GM12801 (cell line): ENCODE data around the gene DMRTA2.

ENCODE experiments used
- CTCF ChIP-seq: IDR thresholded peaks from one replicate; pipeline ENCODE4 v1.5.1; 2011; ENCODE audit warnings: control low read depth; ENCODE audit not compliant: insufficient read length; ENCODE audit errors: extremely low read depth

Gene DMRTA2

DNA sequence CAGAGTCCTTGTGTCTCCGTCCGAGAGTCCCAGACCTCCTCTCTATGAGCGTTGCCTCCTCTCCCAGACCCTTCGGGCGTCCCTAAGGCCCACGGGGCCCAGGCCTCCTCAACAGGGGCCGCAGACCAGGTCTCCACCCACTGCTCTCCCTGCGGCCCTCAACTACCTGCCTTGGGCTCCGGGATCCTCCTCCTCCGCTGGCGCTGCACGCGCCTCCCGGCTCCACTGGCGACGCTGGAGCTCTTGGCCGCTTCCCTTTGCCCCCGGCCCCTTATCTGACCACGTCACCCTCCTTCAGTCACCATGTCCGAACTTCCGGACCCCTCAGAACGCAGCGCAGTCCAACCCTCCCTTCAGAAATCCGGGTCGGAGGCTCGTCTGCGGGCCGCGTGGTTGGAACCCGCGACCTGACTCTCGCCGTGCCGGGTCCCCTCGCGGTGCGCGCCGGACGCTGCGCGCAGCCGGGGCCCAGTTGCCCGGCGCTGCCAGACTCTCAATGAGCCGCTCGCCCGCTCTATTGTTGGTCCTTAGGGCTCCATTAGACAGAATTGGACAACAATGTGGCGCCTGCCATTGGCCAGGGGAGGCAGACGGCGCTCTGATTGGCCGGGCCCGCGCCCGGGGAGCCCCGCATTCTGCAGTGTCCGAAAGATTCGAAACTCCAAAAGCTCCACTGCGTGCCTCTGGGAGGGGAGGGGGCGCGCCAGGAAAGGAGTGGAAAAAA, at the start of gene DMRTA2:
DMRTA2 (minus strand) TSS at position 498 of the 724 bp plus-strand sequence. CDS start 1,907 bp downstream, outside the sequence.
- no peak for TF ChIP-seq CTCF

DNA sequence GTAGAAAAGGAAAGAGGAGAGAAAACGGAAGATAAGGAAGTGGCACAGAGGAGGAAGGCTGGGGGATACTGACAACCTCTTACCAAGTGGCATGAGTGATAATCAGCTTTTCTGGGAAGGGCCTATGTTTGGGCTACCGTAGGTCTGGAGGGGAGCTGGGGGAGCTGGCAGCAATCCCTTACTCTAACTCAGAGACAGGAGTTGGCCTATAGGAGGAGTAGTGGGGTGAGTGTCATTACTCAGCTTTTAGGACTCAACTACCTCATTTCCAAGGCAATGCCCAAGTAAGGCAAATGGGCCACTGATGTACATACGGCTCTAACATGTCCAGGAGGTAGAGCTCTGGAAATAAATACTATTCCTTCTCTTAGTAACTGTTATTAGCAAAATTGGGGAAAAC, 48.7 kb upstream of the DMRTA2 start:
- TF ChIP-seq CTCF = no peak

DNA sequence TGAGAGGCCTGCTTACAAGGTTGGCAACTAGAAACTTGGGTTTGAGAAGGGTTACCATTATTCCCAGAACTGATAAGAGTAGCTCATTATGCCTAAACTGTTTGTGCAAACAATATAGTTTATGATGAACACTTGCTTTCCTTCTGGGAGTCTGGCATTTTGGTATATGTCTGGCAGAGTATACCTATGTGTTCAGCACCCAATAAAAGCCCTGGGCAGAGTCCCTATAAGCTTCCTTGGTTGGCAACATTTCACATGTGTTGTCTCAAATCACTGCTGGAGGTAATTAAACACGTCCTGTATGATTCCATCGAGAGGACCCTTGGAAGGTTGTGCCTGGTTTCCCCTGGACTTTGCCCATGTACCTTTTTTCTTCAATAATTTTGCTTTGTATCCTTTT, 39.7 kb upstream of the DMRTA2 start:
- no peak for TF ChIP-seq CTCF

GRCh38 chr1:50458507-50458906, 35.3 kb upstream of the DMRTA2 start:
- TF ChIP-seq CTCF = no peak

DNA sequence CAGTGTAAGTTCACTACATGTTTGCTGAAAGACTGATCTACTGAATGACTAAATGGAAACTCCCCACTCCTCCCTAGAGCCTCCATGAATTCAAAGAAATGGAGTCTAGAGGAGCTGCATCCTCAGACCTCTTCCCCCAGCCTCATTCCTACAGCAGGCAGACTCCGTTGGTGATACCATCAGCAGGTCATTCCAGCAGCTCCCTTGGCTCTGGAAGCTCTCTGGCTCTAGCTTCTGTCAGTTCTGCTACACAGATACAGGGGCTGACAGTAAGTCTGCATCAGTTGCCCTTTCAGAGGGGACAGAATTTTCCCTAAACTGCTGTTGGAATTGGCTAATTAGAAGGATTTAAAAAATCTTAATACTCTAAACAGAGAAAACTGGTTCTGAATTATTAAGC, 31.7 kb upstream of the DMRTA2 start:
- no peak for TF ChIP-seq CTCF

DNA sequence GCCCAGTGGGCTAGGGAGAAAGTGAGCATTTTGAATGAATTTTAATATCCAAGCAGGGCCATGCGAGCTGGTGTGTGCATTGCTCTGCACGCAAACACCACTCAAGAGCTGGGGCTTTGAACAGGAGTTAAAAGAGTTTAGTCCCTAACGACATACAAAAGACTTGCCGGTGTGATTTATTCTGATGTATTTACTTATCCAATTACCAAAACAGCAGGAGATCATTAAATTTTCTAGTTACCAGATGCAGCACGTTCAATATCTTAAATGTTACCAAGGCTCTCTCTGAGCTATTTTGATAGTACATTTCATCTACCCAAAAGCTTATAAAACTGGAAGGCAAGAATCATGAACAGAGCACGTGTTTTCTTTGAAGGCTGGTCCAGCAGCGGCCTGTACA, 30.0 kb upstream of the DMRTA2 start:
- TF ChIP-seq CTCF = no peak

DNA sequence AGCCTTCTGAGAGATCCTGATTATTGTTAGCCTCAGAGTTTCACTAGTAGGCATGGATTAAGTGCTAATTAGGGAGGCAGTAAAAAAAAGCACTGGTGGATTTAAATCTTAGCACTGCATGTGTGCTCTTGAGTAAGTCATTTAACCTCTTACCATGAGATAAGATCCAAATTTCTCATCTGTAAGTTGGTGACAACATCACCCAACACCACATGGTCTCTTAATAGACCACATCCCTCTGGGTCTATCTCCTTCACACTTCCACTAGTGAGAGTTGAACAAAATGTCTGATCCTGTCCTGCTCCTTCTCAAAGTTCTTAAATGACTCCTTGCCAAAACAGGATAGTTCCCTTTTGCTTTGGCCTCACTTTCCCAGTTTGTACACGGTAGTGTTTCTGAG, 29.5 kb upstream of the DMRTA2 start:
- no peak for TF ChIP-seq CTCF
